ENCODE data around the gene SLAMF1. TPM values are rescaled to one million over a fixed set of nuclear protein-coding genes. Genes with fewer than 3 reads are reported as not detected.
"Not testable (repeated sequence)": the region's sequence is repeated elsewhere in the genome, so short reads cannot be mapped to it uniquely, and the experiment has no call there.

The SLAMF1 gene
- total and polyA plus RNA-seq, 2 donors (not counting 1 experiment from before 2014, with no cell fraction given), result 20.7 to 42.3 TPM

- Histone ChIP-seq H3K4me1 (ENCODE audit: control insufficient read depth in 2 of 2, insufficient read depth in 2 of 2, low read length in 2 of 2) (peaks cover 15 to 29% of the 10 kb centered on the region in 2 donors), H3K36me3 (replicated peaks in 1 of 2; ENCODE audit: control extremely low read depth in 1 of 2, control insufficient read depth in 1 of 2, extremely low read depth in 1 of 2, insufficient read depth in 2 of 2, low read length in 1 of 2) (peaks cover 8 to 22% of the 10 kb centered on the region in 2 experiments), H3K9me3 (ENCODE audit: control extremely low read depth in 1 of 3, control insufficient read depth in 2 of 3, insufficient read depth in 1 of 3, low read length in 2 of 3) (peaks cover 0 to 17% (median 4%) of the 10 kb centered on the region in 3 donors), H3K79me2 (ENCODE audit: control insufficient read depth, insufficient read depth, low read length) (peaks cover 77% of the 10 kb centered on the region)
- H3K27me3 ChIP-seq (replicated peaks in 1 of 4; ENCODE audit: control extremely low read depth in 1 of 4, control insufficient read depth in 3 of 4, insufficient read depth in 4 of 4, low read length in 3 of 4); H3K4me2 ChIP-seq (replicated peaks; ENCODE audit: low read depth, low read length, poor library complexity, severe bottlenecking); H3K4me3 Mint-ChIP-seq; POLR2A ChIA-PET; H3K9ac ChIP-seq (ENCODE audit: low read length); H4K20me1 ChIP-seq (ENCODE audit: control insufficient read depth, insufficient read depth, low read length, poor library complexity, severe bottlenecking); DNase-seq; intact Hi-C loops (cut with micrococcal nuclease); H3K4me3 ChIP-seq (ENCODE audit: control extremely low read depth in 1 of 5, extremely low read depth in 1 of 5, insufficient read depth in 1 of 5, low read depth in 2 of 5, low read length in 4 of 5); H3K9me3 Mint-ChIP-seq (ENCODE audit: insufficient read depth); ATAC-seq (ENCODE audit: low read depth); H3K27me3 Mint-ChIP-seq; H3K27ac Mint-ChIP-seq; H2AFZ ChIP-seq (ENCODE audit: insufficient read depth, low read depth, low read length, poor library complexity, severe bottlenecking); H3K27ac ChIP-seq (ENCODE audit: low read length in 2 of 2): not testable (repeated sequence)
- 100% methylated on average over 1 of the region's 2 CpGs for WGBS (ENCODE audit: insufficient coverage)
- peaks cover 67% of the 10 kb centered on the region for H3K4me1 Mint-ChIP-seq
- CTCF ChIA-PET, result interaction anchor here (1.2 kb wide), 1 partner anchor 19 kb away, joined by 3 read pairs; no protein-coding TSS in a partner anchor
Measured at GRCh38 chr1:160562745-160563144, 84.1 kb downstream of the SLAMF1 start.

GRCh38 chr1:160560806-160561205, 86.0 kb downstream of the SLAMF1 start:
- Mint-ChIP-seq H3K4me3 (no peak overlapping the region), H3K27ac (no peak overlapping the region), H3K27me3 (no peaks in the 10 kb centered on the region), H3K9me3 (ENCODE audit: insufficient read depth) (peaks cover 2% of the 10 kb centered on the region), H3K4me1 (peaks cover 60% of the 10 kb centered on the region)
- no peak for ATAC-seq (ENCODE audit: low read depth)
- ChIA-PET CTCF (interaction anchor here (1.0 to 1.7 kb wide), 4 partner anchors 12 to 46 kb away, joined by 3 to 4 read pairs (median 4); no protein-coding TSS in a partner anchor), POLR2A (no interaction called here)
- H3K9ac ChIP-seq (ENCODE audit: low read length), result no peak overlapping the region
- peaks cover 14 to 23% of the 10 kb centered on the region in 2 donors for H3K4me1 ChIP-seq (ENCODE audit: control insufficient read depth in 2 of 2, insufficient read depth in 2 of 2, low read length in 2 of 2)
- no peak overlapping the region for H3K27ac ChIP-seq (ENCODE audit: low read length in 2 of 2)
- no peak for TF ChIP-seq EZH2 (IDR thresholded peaks at IDR 0.05; ENCODE audit: borderline replicate concordance, insufficient read depth, low read depth, low read length, poor library complexity, severe bottlenecking)
- TF ChIP-seq CTCF (IDR thresholded peaks at IDR 0.05), result no peak
- DNase-seq, result no peak
- H3K79me2 ChIP-seq (ENCODE audit: control insufficient read depth, insufficient read depth, low read length), result peaks cover 75% of the 10 kb centered on the region
- H4K20me1 ChIP-seq (ENCODE audit: control insufficient read depth, insufficient read depth, low read length, poor library complexity, severe bottlenecking), result no peaks in the 10 kb centered on the region
- no peak overlapping the region for H3K4me2 ChIP-seq (replicated peaks; ENCODE audit: low read depth, low read length, poor library complexity, severe bottlenecking)
- H3K27me3 ChIP-seq (replicated peaks in 1 of 4; ENCODE audit: control extremely low read depth in 1 of 4, control insufficient read depth in 3 of 4, insufficient read depth in 4 of 4, low read length in 3 of 4), result no peaks in the 10 kb centered on the region
- peaks cover 10 to 22% of the 10 kb centered on the region in 2 experiments for H3K36me3 ChIP-seq (replicated peaks in 1 of 2; ENCODE audit: control extremely low read depth in 1 of 2, control insufficient read depth in 1 of 2, extremely low read depth in 1 of 2, insufficient read depth in 2 of 2, low read length in 1 of 2)
- H3K9me3 ChIP-seq (ENCODE audit: control extremely low read depth in 1 of 3, control insufficient read depth in 2 of 3, insufficient read depth in 1 of 3, low read length in 2 of 3), result peaks cover 0 to 17% (median 4%) of the 10 kb centered on the region in 3 donors
- intact Hi-C loops (cut with micrococcal nuclease), result no loop called here
- no peak overlapping the region for H2AFZ ChIP-seq (ENCODE audit: insufficient read depth, low read depth, low read length, poor library complexity, severe bottlenecking)
- H3K4me3 ChIP-seq (ENCODE audit: control extremely low read depth in 1 of 5, extremely low read depth in 1 of 5, insufficient read depth in 1 of 5, low read depth in 2 of 5, low read length in 4 of 5), result no peak overlapping the region
